Activated T-helper 17 cell treated with anti-CD3 and anti-CD28 coated beads, Interleukin-2, amount 50 U/mL, for 72 hours (primary cell): ENCODE data around the gene ZNF212. TPM values are rescaled to one million over a fixed set of nuclear protein-coding genes. Genes with fewer than 3 reads are reported as not detected.

Experiments used
- ATAC-seq: fragments of 150-1000 bp; cut with Tn5 transposase; replicated peaks from 2 replicates; pipeline ENCODE4 v1.10.0; 2021; ENCODE audit warnings: mild to moderate bottlenecking, moderate library complexity
- H3K27ac Mint-ChIP-seq: one replicate; pipeline ENCODE4 v1.8.0; 2022; ENCODE audit warnings: mixed read lengths
- H3K27me3 Mint-ChIP-seq: one replicate; pipeline ENCODE4 v1.8.0; 2022; ENCODE audit warnings: mixed read lengths
- H3K36me3 Mint-ChIP-seq: one replicate; pipeline ENCODE4 v1.8.0; 2022; ENCODE audit warnings: low read depth, mild to moderate bottlenecking, mixed read lengths
- H3K4me1 Mint-ChIP-seq: one replicate; pipeline ENCODE4 v1.8.0; 2022; ENCODE audit warnings: mixed read lengths
- H3K4me3 Mint-ChIP-seq: one replicate; pipeline ENCODE4 v1.8.0; 2022; ENCODE audit warnings: mild to moderate bottlenecking, mixed read lengths
- H3K9me3 Mint-ChIP-seq: one replicate; pipeline ENCODE4 v1.8.0; 2022; ENCODE audit warnings: mixed read lengths
- total RNA-seq, 2 donors: library from RNA; stranded (reverse); gene quantifications; one replicate each; pipeline ENCODE4 v1.2.3, GENCODE V29; 2022

ZNF212 gene
- total RNA-seq, 2 donors from 2014 or later, result 9.3 to 19.5 TPM

GRCh38 chr7:149281508-149282330 lies 42.3 kb downstream of the ZNF212 start:
- Mint-ChIP-seq H3K4me3 (no peak overlapping the region), H3K4me1 (peaks cover 22% of the 10 kb centered on the region), H3K9me3 (no peaks in the 10 kb centered on the region), H3K36me3 (peaks cover 43% of the 10 kb centered on the region), H3K27me3 (no peaks in the 10 kb centered on the region), H3K27ac (no peak overlapping the region)
- no peak for ATAC-seq

GRCh38 chr7:149282331-149282655 lies 42.8 kb downstream of the ZNF212 start:
- Mint-ChIP-seq H3K4me1 (peaks cover 24% of the 10 kb centered on the region), H3K9me3 (no peaks in the 10 kb centered on the region), H3K36me3 (peaks cover 38% of the 10 kb centered on the region), H3K4me3 (no peak overlapping the region), H3K27me3 (no peaks in the 10 kb centered on the region), H3K27ac (peak overlapping the region; percentile 45)
- no peak for ATAC-seq

GRCh38 chr7:149283321-149283720 lies 43.9 kb downstream of the ZNF212 start:
- Mint-ChIP-seq H3K4me1 (peaks cover 27% of the 10 kb centered on the region), H3K27ac (no peak overlapping the region), H3K36me3 (peaks cover 28% of the 10 kb centered on the region), H3K9me3 (no peaks in the 10 kb centered on the region), H3K27me3 (no peaks in the 10 kb centered on the region), H3K4me3 (no peak overlapping the region)
- no peak for ATAC-seq

- Mint-ChIP-seq H3K36me3 (peaks cover 18% of the 10 kb centered on the region), H3K27ac (peak overlapping the region; percentile 36), H3K27me3 (no peaks in the 10 kb centered on the region), H3K4me3 (peak overlapping the region; percentile 90), H3K4me1 (peaks cover 27% of the 10 kb centered on the region), H3K9me3 (no peaks in the 10 kb centered on the region)
- no peak for ATAC-seq
Measured at GRCh38 chr7:149284343-149284742, 44.9 kb downstream of the ZNF212 start.

GRCh38 chr7:149284850-149285585 lies 45.6 kb downstream of the ZNF212 start:
- peak; percentile 98 for ATAC-seq
- peak overlapping the region; percentile 36 for H3K27ac Mint-ChIP-seq
- peaks cover 13% of the 10 kb centered on the region for H3K36me3 Mint-ChIP-seq
- peaks cover 27% of the 10 kb centered on the region for H3K4me1 Mint-ChIP-seq
- H3K9me3 Mint-ChIP-seq, result no peaks in the 10 kb centered on the region
- no peaks in the 10 kb centered on the region for H3K27me3 Mint-ChIP-seq
- peak overlapping the region; percentile 90 for H3K4me3 Mint-ChIP-seq

GRCh38 chr7:149285603-149286002 lies 46.2 kb downstream of the ZNF212 start:
- Mint-ChIP-seq H3K4me1 (peaks cover 28% of the 10 kb centered on the region), H3K27ac (no peak overlapping the region), H3K36me3 (peaks cover 10% of the 10 kb centered on the region), H3K4me3 (peak overlapping the region; percentile 90), H3K27me3 (no peaks in the 10 kb centered on the region), H3K9me3 (no peaks in the 10 kb centered on the region)
- peak; percentile 1 for ATAC-seq

GRCh38 chr7:149286811-149287400 lies 47.5 kb downstream of the ZNF212 start:
- Mint-ChIP-seq H3K36me3 (peaks cover 7% of the 10 kb centered on the region), H3K4me3 (peak overlapping the region; percentile 90), H3K4me1 (peaks cover 31% of the 10 kb centered on the region), H3K9me3 (no peaks in the 10 kb centered on the region), H3K27me3 (no peaks in the 10 kb centered on the region), H3K27ac (peak overlapping the region; percentile 7)
- ATAC-seq, result no peak

GRCh38 chr7:149287622-149288021 lies 48.2 kb downstream of the ZNF212 start:
- Mint-ChIP-seq H3K27me3 (no peaks in the 10 kb centered on the region), H3K36me3 (peaks cover 2% of the 10 kb centered on the region), H3K27ac (peak overlapping the region; percentile 7), H3K9me3 (no peaks in the 10 kb centered on the region), H3K4me1 (peaks cover 27% of the 10 kb centered on the region), H3K4me3 (no peak overlapping the region)
- no peak for ATAC-seq

GRCh38 chr7:149289262-149289661 lies 49.8 kb downstream of the ZNF212 start:
- Mint-ChIP-seq H3K36me3 (peaks cover 5% of the 10 kb centered on the region), H3K9me3 (no peaks in the 10 kb centered on the region), H3K27me3 (no peaks in the 10 kb centered on the region), H3K4me3 (no peak overlapping the region), H3K27ac (no peak overlapping the region), H3K4me1 (peaks cover 23% of the 10 kb centered on the region)
- no peak for ATAC-seq

- H3K27ac Mint-ChIP-seq, result no peak overlapping the region
- H3K9me3 Mint-ChIP-seq, result no peaks in the 10 kb centered on the region
- H3K4me3 Mint-ChIP-seq, result no peak overlapping the region
- peaks cover 5% of the 10 kb centered on the region for H3K36me3 Mint-ChIP-seq
- H3K27me3 Mint-ChIP-seq, result no peaks in the 10 kb centered on the region
- peaks cover 17% of the 10 kb centered on the region for H3K4me1 Mint-ChIP-seq
- ATAC-seq, result no peak
Measured at GRCh38 chr7:149289856-149290255, 50.4 kb downstream of the ZNF212 start.

- peak; percentile 69 for ATAC-seq
- Mint-ChIP-seq H3K27me3 (no peaks in the 10 kb centered on the region), H3K36me3 (peaks cover 5% of the 10 kb centered on the region), H3K9me3 (no peaks in the 10 kb centered on the region), H3K4me3 (no peak overlapping the region), H3K27ac (no peak overlapping the region), H3K4me1 (peaks cover 10% of the 10 kb centered on the region)
Measured at GRCh38 chr7:149291036-149291780, 51.8 kb downstream of the ZNF212 start.

GRCh38 chr7:149291781-149292461 lies 52.5 kb downstream of the ZNF212 start:
- H3K27me3 Mint-ChIP-seq, result no peaks in the 10 kb centered on the region
- H3K4me3 Mint-ChIP-seq, result no peak overlapping the region
- H3K36me3 Mint-ChIP-seq, result peaks cover 7% of the 10 kb centered on the region
- ATAC-seq, result no peak
- H3K4me1 Mint-ChIP-seq, result peaks cover 11% of the 10 kb centered on the region
- H3K27ac Mint-ChIP-seq, result no peak overlapping the region
- H3K9me3 Mint-ChIP-seq, result no peaks in the 10 kb centered on the region

GRCh38 chr7:149292462-149292823 lies 53.0 kb downstream of the ZNF212 start:
- H3K27me3 Mint-ChIP-seq, result no peaks in the 10 kb centered on the region
- H3K27ac Mint-ChIP-seq, result no peak overlapping the region
- H3K4me1 Mint-ChIP-seq, result peaks cover 13% of the 10 kb centered on the region
- peaks cover 9% of the 10 kb centered on the region for H3K36me3 Mint-ChIP-seq
- no peak overlapping the region for H3K4me3 Mint-ChIP-seq
- no peaks in the 10 kb centered on the region for H3K9me3 Mint-ChIP-seq
- ATAC-seq, result no peak

- Mint-ChIP-seq H3K27ac (peak overlapping the region; percentile 76), H3K4me1 (peaks cover 12% of the 10 kb centered on the region), H3K9me3 (no peaks in the 10 kb centered on the region), H3K4me3 (no peak overlapping the region), H3K36me3 (peaks cover 9% of the 10 kb centered on the region), H3K27me3 (no peaks in the 10 kb centered on the region)
- no peak for ATAC-seq
Measured at GRCh38 chr7:149293338-149293737, 53.9 kb downstream of the ZNF212 start.
